GM12878 (cell line): ENCODE results near the gene TBCK.

ENCODE experiments used
- EP300 ChIP-seq, 2 experiments: fragments of 150-350 bp in 1 of 2; IDR thresholded peaks; 2 replicates each; pipeline ENCODE4 v1.6.1; 2011 to 2012; ENCODE audit warnings: low read depth in 2 of 2, low read length in 2 of 2, borderline replicate concordance in 1 of 2, improper control_type of control experiment in 1 of 2, inconsistent platforms in 1 of 2; ENCODE audit not compliant: control insufficient read depth in 1 of 2
- POLR2A ChIP-seq: IDR thresholded peaks from 2 replicates; pipeline ENCODE4 v1.6.1; 2011; ENCODE audit warnings: low read depth, mild to moderate bottlenecking, low read length
- POLR2AphosphoS5 ChIP-seq: IDR thresholded peaks from 2 replicates; pipeline ENCODE4 v1.6.1; 2011; ENCODE audit warnings: mild to moderate bottlenecking, low read length, inconsistent platforms
- ZNF207 ChIP-seq: fragments of 450-650 bp; IDR thresholded peaks from 2 replicates; pipeline ENCODE4 v1.6.1; 2014; ENCODE audit warnings: antibody characterized with exemption, mild to moderate bottlenecking, borderline replicate concordance
- TF ChIP-seq, protein P1 (sequence below): IDR thresholded peaks from 2 replicates; pipeline ENCODE4 v1.6.1; 2012; ENCODE audit warnings: improper control_type of control experiment, low read depth, low read length; ENCODE audit not compliant: insufficient replicate concordance

- TF ChIP-seq ZNF207, result no peak
- TF ChIP-seq POLR2A, result no peak
- TF ChIP-seq POLR2AphosphoS5, result no peak
- TF ChIP-seq EP300 (IDR thresholded peaks at IDR 0.05; ENCODE audit: borderline replicate concordance in 1 of 2, control insufficient read depth in 1 of 2, low read depth in 2 of 2, low read length in 2 of 2), result no peak
- TF ChIP-seq, protein P1, sequence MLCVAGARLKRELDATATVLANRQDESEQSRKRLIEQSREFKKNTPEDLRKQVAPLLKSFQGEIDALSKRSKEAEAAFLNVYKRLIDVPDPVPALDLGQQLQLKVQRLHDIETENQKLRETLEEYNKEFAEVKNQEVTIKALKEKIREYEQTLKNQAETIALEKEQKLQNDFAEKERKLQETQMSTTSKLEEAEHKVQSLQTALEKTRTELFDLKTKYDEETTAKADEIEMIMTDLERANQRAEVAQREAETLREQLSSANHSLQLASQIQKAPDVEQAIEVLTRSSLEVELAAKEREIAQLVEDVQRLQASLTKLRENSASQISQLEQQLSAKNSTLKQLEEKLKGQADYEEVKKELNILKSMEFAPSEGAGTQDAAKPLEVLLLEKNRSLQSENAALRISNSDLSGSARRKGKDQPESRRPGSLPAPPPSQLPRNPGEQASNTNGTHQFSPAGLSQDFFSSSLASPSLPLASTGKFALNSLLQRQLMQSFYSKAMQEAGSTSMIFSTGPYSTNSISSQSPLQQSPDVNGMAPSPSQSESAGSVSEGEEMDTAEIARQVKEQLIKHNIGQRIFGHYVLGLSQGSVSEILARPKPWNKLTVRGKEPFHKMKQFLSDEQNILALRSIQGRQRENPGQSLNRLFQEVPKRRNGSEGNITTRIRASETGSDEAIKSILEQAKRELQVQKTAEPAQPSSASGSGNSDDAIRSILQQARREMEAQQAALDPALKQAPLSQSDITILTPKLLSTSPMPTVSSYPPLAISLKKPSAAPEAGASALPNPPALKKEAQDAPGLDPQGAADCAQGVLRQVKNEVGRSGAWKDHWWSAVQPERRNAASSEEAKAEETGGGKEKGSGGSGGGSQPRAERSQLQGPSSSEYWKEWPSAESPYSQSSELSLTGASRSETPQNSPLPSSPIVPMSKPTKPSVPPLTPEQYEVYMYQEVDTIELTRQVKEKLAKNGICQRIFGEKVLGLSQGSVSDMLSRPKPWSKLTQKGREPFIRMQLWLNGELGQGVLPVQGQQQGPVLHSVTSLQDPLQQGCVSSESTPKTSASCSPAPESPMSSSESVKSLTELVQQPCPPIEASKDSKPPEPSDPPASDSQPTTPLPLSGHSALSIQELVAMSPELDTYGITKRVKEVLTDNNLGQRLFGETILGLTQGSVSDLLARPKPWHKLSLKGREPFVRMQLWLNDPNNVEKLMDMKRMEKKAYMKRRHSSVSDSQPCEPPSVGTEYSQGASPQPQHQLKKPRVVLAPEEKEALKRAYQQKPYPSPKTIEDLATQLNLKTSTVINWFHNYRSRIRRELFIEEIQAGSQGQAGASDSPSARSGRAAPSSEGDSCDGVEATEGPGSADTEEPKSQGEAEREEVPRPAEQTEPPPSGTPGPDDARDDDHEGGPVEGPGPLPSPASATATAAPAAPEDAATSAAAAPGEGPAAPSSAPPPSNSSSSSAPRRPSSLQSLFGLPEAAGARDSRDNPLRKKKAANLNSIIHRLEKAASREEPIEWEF, result no peak
These were observed 253.5 kb downstream of the TBCK start for GRCh38 chr4:106062452-106062875.
